ENCODE results near the gene OPHN1. TPM values are rescaled to one million over a fixed set of nuclear protein-coding genes. Genes with fewer than 3 reads are reported as not detected.
"Not testable (repeated sequence)": the region's sequence is repeated elsewhere in the genome, so short reads cannot be mapped to it uniquely, and the experiment has no call there.

Gene OPHN1
- total RNA-seq, 4 donors from 2014 or later, result 4.6 to 27.7 (median 10.8) TPM

- no peak overlapping the region for H3K4me3 ChIP-seq
- H3K27me3 ChIP-seq, result no peaks in the 10 kb centered on the region
- no peaks in the 10 kb centered on the region for H3K36me3 ChIP-seq
- H3K4me1 ChIP-seq, result no peaks in the 10 kb centered on the region
- no peak overlapping the region for H3K27ac ChIP-seq
- TF ChIP-seq, protein P1, sequence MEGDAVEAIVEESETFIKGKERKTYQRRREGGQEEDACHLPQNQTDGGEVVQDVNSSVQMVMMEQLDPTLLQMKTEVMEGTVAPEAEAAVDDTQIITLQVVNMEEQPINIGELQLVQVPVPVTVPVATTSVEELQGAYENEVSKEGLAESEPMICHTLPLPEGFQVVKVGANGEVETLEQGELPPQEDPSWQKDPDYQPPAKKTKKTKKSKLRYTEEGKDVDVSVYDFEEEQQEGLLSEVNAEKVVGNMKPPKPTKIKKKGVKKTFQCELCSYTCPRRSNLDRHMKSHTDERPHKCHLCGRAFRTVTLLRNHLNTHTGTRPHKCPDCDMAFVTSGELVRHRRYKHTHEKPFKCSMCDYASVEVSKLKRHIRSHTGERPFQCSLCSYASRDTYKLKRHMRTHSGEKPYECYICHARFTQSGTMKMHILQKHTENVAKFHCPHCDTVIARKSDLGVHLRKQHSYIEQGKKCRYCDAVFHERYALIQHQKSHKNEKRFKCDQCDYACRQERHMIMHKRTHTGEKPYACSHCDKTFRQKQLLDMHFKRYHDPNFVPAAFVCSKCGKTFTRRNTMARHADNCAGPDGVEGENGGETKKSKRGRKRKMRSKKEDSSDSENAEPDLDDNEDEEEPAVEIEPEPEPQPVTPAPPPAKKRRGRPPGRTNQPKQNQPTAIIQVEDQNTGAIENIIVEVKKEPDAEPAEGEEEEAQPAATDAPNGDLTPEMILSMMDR (IDR thresholded peaks at IDR 0.05), result no peak
- TF ChIP-seq POLR2A (IDR thresholded peaks at IDR 0.05), result no peak
- DNase-seq, result no peak
- intact Hi-C loops (cut with DNase I; ENCODE audit: low total_unique reads), result no loop called here
- no peaks in the 10 kb centered on the region for H3K9me3 ChIP-seq
These were observed 89.7 kb downstream of the OPHN1 start for GRCh38 chrX:68343551-68343950.

DNA sequence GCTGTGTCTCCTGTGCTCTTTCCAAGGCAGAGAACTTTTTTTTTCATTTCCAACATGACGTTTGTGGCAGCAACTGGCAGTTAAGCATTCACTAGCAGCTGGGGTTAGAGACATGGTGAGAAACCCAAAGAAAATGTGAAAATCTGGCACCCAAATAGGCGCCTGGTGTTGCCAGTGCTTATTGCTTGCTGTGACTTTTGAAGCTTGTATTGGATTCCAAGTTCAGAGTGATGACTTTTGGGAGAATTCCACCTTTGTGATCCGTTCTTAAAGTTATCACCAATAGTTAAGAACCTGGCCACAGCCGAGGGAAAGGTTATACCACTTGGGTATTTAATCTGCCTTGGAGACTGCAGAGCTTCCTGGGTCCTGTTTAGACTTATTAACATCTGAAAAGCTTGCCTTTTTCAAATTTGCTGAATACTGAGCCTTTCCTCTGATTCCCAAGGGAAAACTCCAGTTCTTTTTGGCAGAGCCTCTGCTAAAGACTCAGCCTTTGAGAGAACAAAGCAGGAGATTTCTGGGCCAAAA is 101.0 kb downstream of the OPHN1 start:
- no peaks in the 10 kb centered on the region for H3K36me3 ChIP-seq
- no peaks in the 10 kb centered on the region for H3K9me3 ChIP-seq
- no peak overlapping the region for H3K27ac ChIP-seq
- no peak for DNase-seq
- no peaks in the 10 kb centered on the region for H3K27me3 ChIP-seq
- TF ChIP-seq, protein P1 (IDR thresholded peaks at IDR 0.05), result no peak
- TF ChIP-seq POLR2A (IDR thresholded peaks at IDR 0.05), result no peak
- intact Hi-C loops (cut with DNase I; ENCODE audit: low total_unique reads), result no loop called here
- H3K4me1 ChIP-seq, result no peaks in the 10 kb centered on the region
- H3K4me3 ChIP-seq, result no peak overlapping the region

GRCh38 chrX:68326841-68327240 is 106.5 kb downstream of the OPHN1 start:
- H3K4me3 ChIP-seq; H3K36me3 ChIP-seq; H3K4me1 ChIP-seq; H3K9me3 ChIP-seq; H3K27me3 ChIP-seq; DNase-seq; intact Hi-C loops (cut with DNase I; ENCODE audit: low total_unique reads); H3K27ac ChIP-seq: not testable (repeated sequence)

- no peak for DNase-seq
- Histone ChIP-seq H3K36me3 (no peaks in the 10 kb centered on the region), H3K27ac (peak overlapping the region in 1 of 2 donors; percentile 73)
These were observed 125.5 kb downstream of the OPHN1 start for GRCh38 chrX:68307769-68308168.

GRCh38 chrX:68304602-68305001 is 128.7 kb downstream of the OPHN1 start:
- no peaks in the 10 kb centered on the region for H3K4me1 ChIP-seq
- H3K27ac ChIP-seq, result no peak overlapping the region
- no peaks in the 10 kb centered on the region for H3K36me3 ChIP-seq
- no peak for TF ChIP-seq POLR2A (IDR thresholded peaks at IDR 0.05)
- H3K4me3 ChIP-seq, result no peak overlapping the region
- DNase-seq, result no peak
- no peaks in the 10 kb centered on the region for H3K9me3 ChIP-seq
- no peaks in the 10 kb centered on the region for H3K27me3 ChIP-seq
- intact Hi-C loops (cut with DNase I; ENCODE audit: low total_unique reads), result no loop called here

More at GRCh38 chrX:68307769-68308168, 125.5 kb downstream of the OPHN1 start:
- no peaks in the 10 kb centered on the region for H3K4me1 ChIP-seq
- TF ChIP-seq POLR2A (IDR thresholded peaks at IDR 0.05), result no peak
- TF ChIP-seq, protein P1 (IDR thresholded peaks at IDR 0.05), result no peak
- intact Hi-C loops (cut with DNase I; ENCODE audit: low total_unique reads), result no loop called here
- no peaks in the 10 kb centered on the region for H3K27me3 ChIP-seq
- no peak overlapping the region for H3K4me3 ChIP-seq
- no peaks in the 10 kb centered on the region for H3K9me3 ChIP-seq

DNA sequence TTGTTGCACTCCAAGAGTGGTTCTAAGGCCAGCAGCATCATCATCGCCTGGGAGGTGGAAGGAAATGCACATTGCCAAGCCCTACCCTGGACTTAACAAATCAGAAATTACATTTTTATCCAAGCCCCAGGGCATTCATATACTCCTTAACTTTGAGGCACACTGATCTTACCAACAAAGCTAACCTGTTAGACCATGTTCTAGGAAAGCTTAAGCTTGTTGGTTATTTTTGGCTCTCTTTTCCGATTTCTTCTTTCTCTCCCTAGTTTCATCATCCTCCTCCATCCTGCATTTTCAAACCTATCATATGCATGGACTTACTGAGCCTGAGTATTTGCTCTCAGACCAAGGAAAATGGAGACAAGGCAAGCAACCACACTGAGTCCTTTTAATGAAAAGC is 133.4 kb downstream of the OPHN1 start:
- H3K4me1 ChIP-seq, result no peaks in the 10 kb centered on the region
- DNase-seq, result no peak
- H3K9me3 ChIP-seq, result no peaks in the 10 kb centered on the region
- no peaks in the 10 kb centered on the region for H3K27me3 ChIP-seq
- H3K27ac ChIP-seq, result peak overlapping the region in 1 of 2 donors; percentile 45
- H3K36me3 ChIP-seq, result no peaks in the 10 kb centered on the region
- H3K4me3 ChIP-seq, result no peak overlapping the region
- intact Hi-C loops (cut with DNase I; ENCODE audit: low total_unique reads), result no loop called here
- TF ChIP-seq POLR2A (IDR thresholded peaks at IDR 0.05), result no peak
- TF ChIP-seq, protein P1 (IDR thresholded peaks at IDR 0.05), result no peak
